ENCODE data around the gene GRP. TPM values are rescaled to one million over a fixed set of nuclear protein-coding genes. Genes with fewer than 3 reads are reported as not detected.

Gene GRP
- total RNA-seq, 1 experiment from 2014 or later, result not detected

DNA sequence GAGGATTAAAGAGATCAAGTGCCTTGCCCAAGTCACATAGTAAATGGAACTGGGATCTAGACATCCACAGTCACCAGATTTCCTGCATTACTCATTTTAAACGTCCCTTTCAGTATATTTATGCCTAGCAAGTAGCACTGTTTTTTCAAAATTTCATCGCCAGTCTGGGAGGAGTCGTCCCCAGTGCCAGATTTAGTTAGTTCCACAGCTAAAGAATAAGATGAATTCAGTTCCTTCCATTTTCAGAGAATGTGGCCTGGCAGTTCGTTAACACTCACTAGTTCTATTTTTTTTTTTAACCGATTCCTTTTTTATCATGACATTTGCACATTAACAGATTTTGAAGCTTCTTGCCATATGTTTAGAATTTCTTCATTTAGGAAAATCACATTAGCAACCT, 11.2 kb downstream of the GRP start:
- Histone ChIP-seq H3K9me3 (ENCODE audit: control insufficient read depth in 1 of 2, insufficient read depth in 1 of 2, low read depth in 1 of 2, low read length in 2 of 2) (no peaks in the 10 kb centered on the region), H2AFZ (ENCODE audit: low read depth, low read length, poor library complexity, severe bottlenecking) (no peak overlapping the region), H3K4me1 (ENCODE audit: control insufficient read depth in 1 of 2, insufficient read depth in 2 of 2, low read length in 2 of 2) (no peaks in the 10 kb centered on the region), H4K20me1 (ENCODE audit: insufficient read depth) (no peaks in the 10 kb centered on the region), H3K27me3 (ENCODE audit: insufficient read depth, low read length) (peaks cover 51% of the 10 kb centered on the region), H3K9me2 (ENCODE audit: insufficient read depth) (no peaks in the 10 kb centered on the region), H3K4me2 (ENCODE audit: low read length) (no peak overlapping the region), H3K9ac (ENCODE audit: low read length) (no peak overlapping the region), H3K4me3 (replicated peaks in 1 of 2; ENCODE audit: low read depth in 1 of 2, low read length in 2 of 2) (no peak overlapping the region), H3K36me3 (ENCODE audit: control insufficient read depth in 1 of 2, insufficient read depth in 2 of 2, low read length in 2 of 2) (no peaks in the 10 kb centered on the region), H3K27ac (ENCODE audit: low read depth, low read length) (no peak overlapping the region), H3K79me2 (ENCODE audit: insufficient read depth, low read length) (no peaks in the 10 kb centered on the region)
- ChIA-PET CTCF (no interaction called here), POLR2A (no interaction called here), RAD21 (ENCODE audit: low non-redundant PET in 1 of 2, low total read pairs in 2 of 2, uncharacterized antibody in 2 of 2, unreplicated experiment in 2 of 2) (no interaction called here)
- no peak for TF ChIP-seq POLR2A (IDR thresholded peaks at IDR 0.05; ENCODE audit: borderline replicate concordance, extremely low read depth, insufficient read depth, insufficient read length)
- TF ChIP-seq REST (IDR thresholded peaks at IDR 0.05; ENCODE audit: low read depth), result no peak
- no TSS peak for BruUV-seq (replicated peaks)
- DNase-seq (ENCODE audit: low read depth, low spot score), result no peak
- intact Hi-C loops (cut with micrococcal nuclease), result no loop called here
- ATAC-seq, result no peak

- TF ChIP-seq ATF3 (IDR thresholded peaks at IDR 0.05) (no peak), POLR2AphosphoS5 (IDR thresholded peaks at IDR 0.05; ENCODE audit: low read depth, low read length) (no peak), POLR2A (IDR thresholded peaks at IDR 0.05; ENCODE audit: borderline replicate concordance, extremely low read depth, insufficient read depth, insufficient read length) (no peak), ZNF274 (IDR thresholded peaks at IDR 0.05; ENCODE audit: low read depth, low read length) (no peak), CBX3 (IDR thresholded peaks at IDR 0.05; ENCODE audit: low read depth) (no peak), EZH2phosphoT487 (IDR thresholded peaks at IDR 0.05; ENCODE audit: borderline replicate concordance) (no peak), FOSL1 (IDR thresholded peaks at IDR 0.05; ENCODE audit: low read depth) (no peak), SRF (IDR thresholded peaks at IDR 0.05; ENCODE audit: low read depth) (no peak), SIN3A (IDR thresholded peaks at IDR 0.05; ENCODE audit: low read depth) (no peak), ELF1 (IDR thresholded peaks at IDR 0.05; ENCODE audit: borderline replicate concordance, low read depth) (no peak), EZH2 (IDR thresholded peaks at IDR 0.05) (no peak), CEBPB (IDR thresholded peaks at IDR 0.05; ENCODE audit: low read depth) (no peak), TCF7L2 (IDR thresholded peaks at IDR 0.05; ENCODE audit: borderline replicate concordance, extremely low read depth, insufficient read depth, insufficient read length) (no peak), EGR1 (IDR thresholded peaks at IDR 0.05; ENCODE audit: low read depth) (no peak), SP1 (IDR thresholded peaks at IDR 0.05; ENCODE audit: low read depth) (no peak), ZFX (IDR thresholded peaks at IDR 0.05) (no peak)
- DNase-seq (ENCODE audit: low read depth, low spot score), result no peak
- ChIA-PET RAD21 (ENCODE audit: low non-redundant PET in 1 of 2, low total read pairs in 2 of 2, uncharacterized antibody in 2 of 2, unreplicated experiment in 2 of 2) (no interaction called here), CTCF (interaction anchor here (1.0 kb wide), 1 partner anchor 17 kb away, joined by 6 read pairs; no protein-coding TSS in a partner anchor), POLR2A (no interaction called here)
- H3K9me2 ChIP-seq (ENCODE audit: insufficient read depth), result no peaks in the 10 kb centered on the region
- H2AFZ ChIP-seq (ENCODE audit: low read depth, low read length, poor library complexity, severe bottlenecking), result no peak overlapping the region
- ATAC-seq, result no peak
- peaks cover 49% of the 10 kb centered on the region for H3K27me3 ChIP-seq (ENCODE audit: insufficient read depth, low read length)
- no peaks in the 10 kb centered on the region for H4K20me1 ChIP-seq (ENCODE audit: insufficient read depth)
- no peak overlapping the region for H3K9ac ChIP-seq (ENCODE audit: low read length)
- H3K4me2 ChIP-seq (ENCODE audit: low read length), result no peak overlapping the region
- H3K27ac ChIP-seq (ENCODE audit: low read depth, low read length), result no peak overlapping the region
- H3K36me3 ChIP-seq (ENCODE audit: control insufficient read depth in 1 of 2, insufficient read depth in 2 of 2, low read length in 2 of 2), result no peaks in the 10 kb centered on the region
- H3K4me3 ChIP-seq (replicated peaks in 1 of 2; ENCODE audit: low read depth in 1 of 2, low read length in 2 of 2), result no peak overlapping the region
- no peaks in the 10 kb centered on the region for H3K79me2 ChIP-seq (ENCODE audit: insufficient read depth, low read length)
- BruUV-seq (replicated peaks), result no TSS peak
- H3K9me3 ChIP-seq (ENCODE audit: control insufficient read depth in 1 of 2, insufficient read depth in 1 of 2, low read depth in 1 of 2, low read length in 2 of 2), result no peaks in the 10 kb centered on the region
- intact Hi-C loops (cut with micrococcal nuclease), result no loop called here
- H3K4me1 ChIP-seq (ENCODE audit: control insufficient read depth in 1 of 2, insufficient read depth in 2 of 2, low read length in 2 of 2), result no peaks in the 10 kb centered on the region
Observed at GRCh38 chr18:59231877-59232276, 11.9 kb downstream of the GRP start.
